ENCODE results near the gene IGF2BP2.
"Not testable (repeated sequence)": the region's sequence is repeated elsewhere in the genome, so short reads cannot be mapped to it uniquely, and the experiment has no call there.

IGF2BP2 gene

DNA sequence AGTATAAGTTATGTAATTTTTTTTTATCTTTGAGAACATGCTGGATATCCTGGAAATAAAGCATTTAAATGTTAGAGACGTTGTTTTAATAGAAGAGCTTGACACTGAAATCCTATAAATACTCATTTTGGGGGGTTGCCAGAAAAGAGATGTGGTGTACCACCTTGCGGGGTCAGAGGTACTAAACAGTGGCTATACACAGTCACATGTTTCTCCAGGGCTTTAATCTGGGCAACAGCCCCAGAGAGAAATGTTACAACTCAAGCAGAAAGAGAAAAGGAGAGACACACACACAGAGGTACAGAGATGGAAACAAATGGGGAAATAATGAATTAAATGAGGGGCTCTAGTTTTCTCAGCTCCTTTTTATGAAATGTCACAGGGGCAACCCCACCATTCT is 124.9 kb downstream of the IGF2BP2 start:
- DNase-seq (ENCODE audit: low read depth, low spot score): no peak
- H3K4me3 ChIP-seq (ENCODE audit: low read length): no peak overlapping the region

DNA sequence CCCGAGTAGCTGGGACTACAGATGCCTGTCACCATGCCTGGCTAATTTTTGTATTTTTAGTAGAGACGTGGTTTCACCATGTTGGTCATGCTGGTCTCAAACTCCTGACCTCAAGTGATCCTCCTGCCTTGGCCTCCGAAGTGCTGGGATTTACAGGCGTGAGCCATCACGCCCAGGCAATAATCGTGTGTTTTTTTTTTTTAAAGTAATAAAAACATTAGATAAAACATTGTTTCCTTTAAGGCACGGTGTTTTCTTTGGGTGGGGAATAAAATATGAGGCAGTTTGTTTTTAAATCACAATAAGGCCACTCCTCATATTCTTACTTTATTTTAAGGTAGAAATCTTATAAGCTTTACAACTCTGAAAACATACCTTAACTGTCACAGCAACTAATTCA is 127.6 kb downstream of the IGF2BP2 start:
- DNase-seq (ENCODE audit: low read depth, low spot score); H3K4me3 ChIP-seq (ENCODE audit: low read length): not testable (repeated sequence)

DNA sequence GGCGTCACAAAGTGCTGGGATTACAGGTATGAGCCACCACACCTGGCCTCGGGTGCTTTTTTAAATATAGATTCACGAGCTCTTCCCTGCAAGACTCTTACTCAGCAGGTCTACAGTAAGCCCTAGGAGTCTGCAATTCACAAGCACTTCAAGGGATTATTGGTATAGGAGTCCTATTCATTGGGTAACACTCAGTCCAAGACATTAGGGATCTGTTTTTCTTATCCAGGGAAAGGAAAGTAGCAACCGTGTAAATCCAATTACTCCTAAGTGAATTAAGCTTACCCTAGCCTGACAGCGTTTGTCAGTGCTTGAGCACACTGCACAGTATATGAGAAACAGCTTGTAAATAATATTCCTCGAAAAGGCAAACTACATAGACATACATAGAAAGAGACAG is 128.8 kb downstream of the IGF2BP2 start:
- no peak overlapping the region for H3K4me3 ChIP-seq (ENCODE audit: low read length)
- DNase-seq (ENCODE audit: low read depth, low spot score): no peak

DNA sequence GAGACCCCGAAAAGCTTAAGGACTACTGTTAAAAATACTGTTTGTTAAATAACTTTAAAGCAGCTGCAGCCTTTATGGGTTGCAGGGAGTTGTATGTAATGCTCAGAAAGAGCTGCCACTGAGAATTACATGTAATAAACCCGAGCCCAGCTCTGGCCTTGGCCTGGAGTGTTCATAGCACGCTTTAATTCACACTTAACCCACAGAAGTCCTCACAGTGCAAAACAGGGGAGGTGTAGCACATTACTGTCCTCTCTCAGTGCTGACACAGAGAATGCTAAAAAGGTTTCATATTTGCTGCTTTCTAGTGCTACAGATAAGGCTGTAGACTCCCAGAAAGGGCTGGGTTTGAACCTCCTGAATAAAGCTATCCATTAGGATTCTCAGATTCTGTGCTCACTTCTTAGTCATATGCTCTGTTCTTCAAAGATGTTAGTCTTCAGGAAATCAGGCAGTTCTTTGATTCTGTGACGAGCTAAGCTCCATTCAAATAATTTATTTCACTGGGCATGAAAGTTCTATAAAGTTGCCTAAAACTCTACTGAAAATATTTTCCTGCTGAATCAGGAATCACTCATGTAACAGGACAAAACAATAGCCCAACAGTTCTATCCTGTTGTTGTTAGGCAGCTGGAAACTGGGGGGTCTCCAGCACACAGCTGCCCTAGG is 130.7 kb downstream of the IGF2BP2 start:
- no peak overlapping the region for H3K4me3 ChIP-seq (ENCODE audit: low read length)
- no peak for DNase-seq (ENCODE audit: low read depth, low spot score)

DNA sequence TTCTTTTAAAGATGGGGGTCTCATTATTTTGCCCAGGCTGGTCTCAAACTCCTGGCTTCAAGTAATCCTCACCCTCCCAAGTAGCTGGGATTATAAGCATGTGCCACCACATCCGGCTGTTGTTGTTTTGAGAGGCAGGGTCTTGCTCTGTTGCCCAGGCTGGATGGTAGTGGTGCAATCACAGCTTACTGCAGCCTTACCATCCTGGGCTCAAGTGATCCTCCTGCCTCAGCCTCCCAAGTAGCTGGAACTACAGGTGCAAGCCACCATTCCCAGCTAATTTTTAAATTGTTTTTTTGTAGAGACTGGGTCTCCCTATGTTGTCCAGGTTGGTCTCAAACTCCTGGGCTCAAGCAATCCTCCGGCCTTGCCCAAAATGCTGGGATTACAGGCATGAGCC is 133.2 kb downstream of the IGF2BP2 start:
- H3K4me3 ChIP-seq (ENCODE audit: low read length): no peak overlapping the region
- no peak for DNase-seq (ENCODE audit: low read depth, low spot score)

DNA sequence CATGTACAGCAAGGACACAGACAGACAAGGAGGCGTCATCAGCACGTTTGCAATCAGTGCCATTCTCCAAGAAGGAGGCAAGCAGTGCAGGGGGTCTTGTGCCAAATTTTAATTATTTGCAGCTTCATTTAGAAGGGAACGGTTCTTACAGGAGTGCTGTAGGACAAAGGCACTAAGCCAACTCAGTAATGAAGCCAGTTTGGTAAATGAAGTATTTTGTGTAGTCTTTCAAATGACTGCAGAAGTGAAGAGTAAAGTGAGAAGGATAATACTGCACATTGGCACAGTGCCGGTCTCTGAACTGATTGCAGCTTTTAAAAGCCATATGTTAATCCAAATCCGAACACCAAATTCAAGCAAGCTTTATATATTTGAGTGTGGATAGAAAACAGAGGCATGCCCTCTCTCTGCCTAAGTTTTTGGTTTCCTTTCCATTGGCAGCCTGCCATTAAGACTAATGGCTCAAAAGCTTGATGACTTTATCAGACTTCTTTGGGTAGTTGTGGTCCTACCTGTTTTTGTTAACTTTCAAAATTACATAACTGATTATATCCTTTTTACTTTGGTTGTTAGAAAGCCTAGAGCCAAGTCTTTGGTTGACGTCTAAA is 137.5 kb downstream of the IGF2BP2 start:
- H3K4me3 ChIP-seq (ENCODE audit: low read length): no peak overlapping the region
- DNase-seq (ENCODE audit: low read depth, low spot score): no peak

DNA sequence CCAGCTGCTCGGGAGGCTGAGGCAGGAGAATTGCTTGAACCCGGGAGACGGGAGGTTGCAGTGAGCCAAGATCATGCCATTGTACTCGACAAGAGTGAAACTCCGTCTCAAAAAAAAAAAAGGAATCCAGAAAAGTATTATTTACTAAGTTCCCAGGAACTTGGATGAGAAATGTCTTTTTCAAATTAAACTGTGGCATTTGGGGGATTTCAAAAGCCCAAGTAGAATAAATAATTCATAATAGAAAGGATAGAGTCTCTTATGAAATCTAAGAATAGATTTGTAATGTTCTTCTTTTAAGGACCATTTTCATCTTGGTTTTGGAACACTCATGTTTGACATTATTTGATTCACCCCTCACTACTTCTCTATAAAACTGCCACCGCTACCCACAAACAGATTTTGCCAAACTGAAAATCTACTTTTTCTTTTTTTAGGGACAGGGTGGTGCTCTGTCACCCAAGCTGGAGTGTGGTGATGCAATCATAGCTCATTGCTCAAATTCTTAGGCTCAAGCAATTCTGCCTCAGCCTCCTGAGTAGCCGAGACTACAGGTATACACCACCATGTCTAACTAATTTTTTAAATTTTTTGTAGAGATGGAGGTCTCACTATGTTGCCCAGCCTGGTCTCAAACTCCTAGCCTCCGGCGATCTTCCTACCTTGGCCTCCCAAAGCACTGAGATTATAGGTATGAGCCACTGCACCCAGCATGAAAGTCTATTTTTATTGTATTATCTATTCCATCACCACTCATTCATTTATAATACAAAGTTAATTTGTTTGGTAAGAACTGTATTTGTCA is 139.4 kb downstream of the IGF2BP2 start:
- H3K4me3 ChIP-seq (ENCODE audit: low read length): no peak overlapping the region
- no peak for DNase-seq (ENCODE audit: low read depth, low spot score)

DNA sequence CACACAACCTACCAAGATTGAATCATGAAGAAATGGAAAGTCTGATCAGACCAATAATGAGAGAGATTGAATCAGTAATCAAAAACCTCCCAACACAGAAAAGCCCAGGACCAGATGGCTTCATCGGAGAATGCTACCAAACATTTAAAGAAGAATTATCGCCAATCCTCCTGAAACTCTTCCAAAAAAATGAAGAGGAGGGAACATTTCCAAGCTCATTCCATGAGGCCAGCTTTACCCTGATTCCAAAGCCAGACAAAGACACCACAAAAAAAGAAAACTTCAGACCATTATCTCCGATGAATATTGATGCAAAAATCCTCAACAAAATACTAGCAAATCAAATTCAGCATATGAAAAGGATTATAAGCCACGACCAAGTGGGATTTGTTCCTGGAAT is 144.6 kb downstream of the IGF2BP2 start:
- H3K4me3 ChIP-seq (ENCODE audit: low read length): no peak overlapping the region
- no peak for DNase-seq (ENCODE audit: low read depth, low spot score)

DNA sequence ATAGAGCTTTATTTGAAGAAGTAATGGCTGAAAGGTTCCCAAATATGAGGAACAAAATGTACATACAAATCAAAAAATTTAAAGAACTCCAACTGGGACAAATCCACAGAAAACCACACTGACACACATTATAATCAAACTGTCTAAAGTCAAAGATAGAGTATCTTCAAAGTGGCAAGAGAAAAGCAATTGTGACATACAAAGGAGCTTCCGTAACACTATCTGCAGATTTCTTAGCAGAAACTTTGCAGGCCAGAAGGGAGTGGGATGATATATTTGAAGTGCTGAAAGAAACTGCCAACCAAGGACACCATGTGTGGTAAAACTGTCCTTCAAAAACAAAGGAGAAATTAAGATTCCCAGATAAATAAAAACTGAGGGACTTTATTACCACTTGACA is 146.8 kb downstream of the IGF2BP2 start:
- no peak for DNase-seq (ENCODE audit: low read depth, low spot score)
- H3K4me3 ChIP-seq (ENCODE audit: low read length): no peak overlapping the region

DNA sequence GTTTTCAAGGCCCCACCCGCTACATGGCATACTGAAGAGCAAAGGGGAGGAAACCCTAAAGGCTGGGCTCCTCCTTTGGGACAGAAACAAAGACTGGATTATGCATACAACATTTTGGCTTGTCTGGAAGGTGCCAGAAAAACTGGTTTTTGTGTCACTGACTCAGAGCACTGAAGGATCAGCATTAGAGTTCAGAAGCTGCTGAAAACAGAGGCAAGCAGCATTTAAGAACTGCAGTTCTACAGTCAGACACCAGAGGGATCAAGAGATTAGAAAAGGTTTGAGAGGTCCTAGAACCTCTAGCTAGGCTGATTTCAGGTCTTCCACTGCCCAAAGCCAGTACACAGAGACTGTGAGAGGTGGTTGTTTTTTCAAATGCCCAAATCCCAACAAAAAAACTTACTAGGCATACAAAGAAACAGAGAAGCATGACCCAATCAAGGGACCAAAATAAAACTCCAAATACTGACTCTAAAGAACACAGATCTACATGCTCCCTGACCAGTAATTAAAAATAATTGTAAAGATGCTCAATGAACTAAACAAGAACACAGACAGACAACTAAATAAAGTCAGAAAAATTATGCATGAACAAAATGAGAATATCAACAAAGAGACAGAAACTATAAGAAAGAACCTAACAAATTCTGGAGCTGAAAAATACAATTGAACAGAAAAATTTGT is 147.6 kb downstream of the IGF2BP2 start:
- DNase-seq (ENCODE audit: low read depth, low spot score): peak; percentile 34
- H3K4me3 ChIP-seq (ENCODE audit: low read length): no peak overlapping the region

DNA sequence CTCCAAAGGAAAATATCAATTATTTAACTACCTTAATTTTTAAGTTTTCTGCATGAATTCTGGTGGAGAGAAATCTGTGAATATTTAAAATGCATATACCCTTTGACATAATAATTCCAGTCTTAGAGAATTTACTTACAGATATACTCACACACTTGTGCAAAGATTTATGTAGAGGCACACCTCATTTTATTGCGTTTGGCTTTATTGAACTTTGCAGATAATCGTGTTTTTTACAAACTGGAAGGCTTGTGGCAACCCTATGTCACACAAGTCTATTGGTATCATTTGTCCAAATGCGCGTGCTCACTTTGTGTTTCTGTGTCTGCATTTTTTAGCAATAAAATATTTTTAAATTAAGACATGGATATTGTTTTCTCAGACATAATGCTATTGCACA is 157.3 kb downstream of the IGF2BP2 start:
- no peak overlapping the region for H3K4me3 ChIP-seq (ENCODE audit: low read length)
- no peak for DNase-seq (ENCODE audit: low read depth, low spot score)

DNA sequence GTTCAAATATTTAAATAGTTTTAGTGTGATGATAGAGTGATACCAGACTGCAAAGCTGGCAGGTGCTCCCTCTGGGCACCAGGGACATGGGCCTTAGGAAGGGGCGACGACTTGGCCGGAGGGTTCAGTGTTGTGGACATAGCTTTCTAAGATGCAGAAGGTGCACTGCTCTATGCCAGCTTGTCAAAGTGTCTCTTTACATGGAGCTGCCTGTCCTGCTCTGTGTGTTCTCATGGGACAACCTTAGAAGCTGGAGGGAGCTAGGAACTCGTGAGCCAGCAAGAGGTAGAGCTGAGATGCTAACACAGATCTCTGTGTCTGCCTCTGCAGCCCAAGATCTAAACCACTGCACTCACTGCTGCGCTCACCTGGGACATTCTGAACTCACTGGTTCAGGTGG is 160.9 kb downstream of the IGF2BP2 start:
- no peak for DNase-seq (ENCODE audit: low read depth, low spot score)
- no peak overlapping the region for H3K4me3 ChIP-seq (ENCODE audit: low read length)

DNA sequence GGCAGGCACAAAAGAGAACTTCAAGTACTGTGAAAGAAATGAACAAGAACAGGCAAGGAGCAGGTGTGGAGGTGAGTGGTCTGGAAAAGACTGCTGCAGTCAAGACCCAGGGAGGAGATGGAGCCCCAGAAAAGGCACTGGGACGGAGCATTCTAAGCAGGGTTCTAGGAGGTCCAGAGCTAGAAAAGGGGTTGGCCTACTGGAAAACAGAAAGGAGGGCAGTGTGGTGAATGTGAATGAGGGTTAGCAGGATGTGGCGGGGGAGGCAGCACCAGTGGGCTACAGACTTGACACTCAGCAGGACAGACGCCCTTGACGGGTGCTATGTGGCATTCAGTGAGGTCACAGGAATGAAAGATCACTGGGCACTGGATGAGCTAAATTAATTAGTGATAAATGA is 163.1 kb downstream of the IGF2BP2 start:
- DNase-seq (ENCODE audit: low read depth, low spot score): no peak
- H3K4me3 ChIP-seq (ENCODE audit: low read length): no peak overlapping the region

DNA sequence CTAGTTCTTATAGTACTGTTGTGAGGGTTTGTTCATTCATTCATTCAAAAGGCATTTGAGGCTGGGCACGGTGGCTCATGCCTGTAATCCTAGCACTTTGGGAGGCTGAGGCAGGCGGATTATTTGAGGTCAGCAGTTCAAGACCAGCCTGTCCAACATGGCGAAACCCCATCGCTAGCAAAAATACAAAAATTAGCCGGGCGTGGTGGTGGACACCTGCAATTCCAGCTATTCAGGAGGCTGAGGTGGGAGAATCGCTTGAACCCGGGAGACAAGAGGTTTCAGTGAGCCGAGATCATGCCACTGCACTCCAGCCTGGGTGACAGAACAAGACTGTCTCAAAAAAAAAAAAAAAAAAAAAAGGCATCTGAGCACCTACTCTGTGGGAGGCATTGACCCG is 163.5 kb downstream of the IGF2BP2 start:
- not testable (repeated sequence) for H3K4me3 ChIP-seq (ENCODE audit: low read length); DNase-seq (ENCODE audit: low read depth, low spot score)

DNA sequence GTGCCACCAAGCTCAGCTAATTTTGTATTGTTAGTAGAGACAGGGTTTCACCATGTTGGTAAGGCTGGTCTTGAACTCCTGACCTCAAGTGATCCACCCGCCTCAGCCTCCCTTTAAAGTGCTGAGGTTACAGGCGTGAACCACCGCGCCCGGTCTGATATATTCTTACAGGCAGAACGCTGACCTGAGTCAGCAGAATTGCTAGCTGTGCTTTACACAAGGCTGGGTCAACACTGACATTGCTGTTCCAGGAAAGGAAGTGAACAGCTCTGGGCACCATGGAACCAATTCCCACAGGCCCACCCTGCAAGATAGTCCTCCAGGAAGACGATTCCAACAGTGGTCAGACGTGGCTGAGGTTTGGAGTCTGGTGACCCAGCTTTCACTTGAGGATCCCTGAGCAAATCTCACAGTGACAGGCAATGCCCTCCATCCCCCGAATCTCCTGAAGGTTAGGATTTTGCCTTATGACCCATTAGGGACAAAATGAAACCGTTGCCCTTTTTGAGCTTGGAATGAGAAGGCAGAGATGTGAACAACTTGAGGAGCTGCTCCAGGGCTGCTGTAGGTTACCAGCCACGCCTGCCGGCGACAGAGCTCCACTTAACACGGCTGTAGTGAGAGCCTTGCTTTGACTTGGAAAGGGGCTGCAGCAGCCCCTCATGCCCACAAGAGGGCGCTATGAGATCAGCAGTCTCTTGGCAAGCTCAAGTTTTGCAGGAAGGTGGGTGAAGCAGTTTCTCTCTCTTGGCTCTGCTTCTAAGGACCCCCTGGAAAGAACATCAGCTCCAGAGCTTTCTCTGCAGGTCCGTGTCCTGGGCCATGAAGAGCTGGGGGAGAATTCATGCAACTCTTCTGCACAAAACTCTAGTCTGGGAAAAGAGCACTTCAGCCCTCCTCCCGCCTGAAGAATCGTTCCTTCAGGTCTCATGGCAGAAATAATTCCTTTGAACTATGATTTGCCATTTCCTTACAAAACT is 164.6 kb downstream of the IGF2BP2 start:
- no peak overlapping the region for H3K4me3 ChIP-seq (ENCODE audit: low read length)

DNA sequence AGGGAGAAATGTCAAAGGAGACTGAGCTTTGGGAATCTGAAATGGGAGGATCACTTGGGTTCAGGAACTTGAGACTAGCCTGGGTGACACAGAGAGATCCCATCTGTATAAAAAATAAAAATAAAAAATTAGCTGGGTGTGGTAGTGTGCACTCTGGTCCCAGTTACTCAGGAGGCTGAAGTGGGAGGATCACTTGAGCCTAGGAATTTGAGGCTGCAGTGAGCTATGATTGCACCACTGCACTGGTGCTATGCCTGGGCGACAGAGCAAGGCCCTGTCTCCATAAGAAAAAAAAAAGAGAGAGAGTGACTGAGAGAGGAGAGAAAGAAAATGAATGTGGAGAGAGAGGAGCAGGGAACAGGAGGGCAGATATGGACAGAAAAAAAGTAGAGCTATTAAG is 165.9 kb downstream of the IGF2BP2 start:
- no peak for DNase-seq (ENCODE audit: low read depth, low spot score)
- no peak overlapping the region for H3K4me3 ChIP-seq (ENCODE audit: low read length)

More for the DNA sequence above, 164.6 kb downstream of the IGF2BP2 start:
- DNase-seq (ENCODE audit: low read depth, low spot score): peak; percentile 71

DNA sequence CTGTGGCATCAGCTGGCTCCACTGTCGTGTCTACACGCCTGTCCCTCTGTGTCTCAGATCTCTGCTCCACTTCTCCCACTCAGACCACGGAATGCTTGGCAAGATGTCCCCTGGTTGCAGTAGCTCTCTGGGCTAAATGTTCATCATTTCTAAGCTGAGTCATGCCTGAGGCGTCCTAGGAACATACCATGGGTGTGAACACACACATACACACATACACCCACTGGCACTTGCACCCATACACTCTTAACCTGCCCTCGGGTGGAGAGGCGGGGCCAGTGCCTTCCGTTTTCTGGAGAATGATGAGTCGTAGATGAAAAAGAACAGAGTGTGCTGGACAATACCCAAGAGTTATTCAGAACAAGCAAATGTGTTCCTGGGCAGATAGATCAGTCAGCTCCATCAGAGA is 166.3 kb downstream of the IGF2BP2 start:
- no peak for DNase-seq (ENCODE audit: low read depth, low spot score)
- H3K4me3 ChIP-seq (ENCODE audit: low read length): no peak overlapping the region

DNA sequence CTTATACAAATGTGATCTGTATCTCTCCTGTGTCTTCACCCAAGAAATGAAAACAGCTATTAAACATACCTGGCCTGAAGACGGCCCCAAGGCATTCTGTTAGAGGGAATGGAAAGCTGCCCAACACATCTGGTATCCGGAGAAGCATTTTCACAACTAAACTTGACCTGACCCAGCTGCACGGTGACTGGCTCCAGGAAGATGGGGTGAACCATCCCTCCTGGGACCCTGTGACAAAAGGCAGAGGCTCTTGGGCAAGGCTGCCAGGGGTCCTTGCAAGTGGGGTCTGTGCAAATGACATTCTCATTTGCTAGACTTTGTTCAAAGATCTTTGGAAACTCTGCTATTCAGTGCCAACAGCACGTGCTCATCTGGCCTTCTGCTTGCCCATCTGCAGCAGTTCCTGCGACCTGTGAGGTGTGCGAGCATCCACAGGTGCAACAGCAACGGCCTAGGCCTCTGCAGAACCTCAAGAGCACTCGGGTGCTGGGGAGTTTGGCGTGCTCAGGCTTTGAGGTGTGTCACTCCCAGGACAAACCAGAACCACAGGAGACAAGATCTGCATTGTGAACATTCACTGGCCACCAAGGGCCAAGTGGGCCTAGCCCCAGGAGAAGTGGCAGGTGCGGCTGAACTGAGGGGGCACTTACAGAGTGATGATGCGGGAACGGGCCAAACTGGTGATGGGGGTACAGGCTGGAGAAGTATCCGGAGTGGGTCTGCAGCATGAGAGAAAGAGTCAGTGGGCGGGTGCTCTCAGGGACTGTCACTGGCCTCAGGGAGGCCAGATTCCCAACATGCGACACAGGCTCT is 166.9 kb downstream of the IGF2BP2 start:
- DNase-seq (ENCODE audit: low read depth, low spot score): no peak

More for the DNA sequence above, 166.9 kb downstream of the IGF2BP2 start:
- H3K4me3 ChIP-seq (ENCODE audit: low read length): no peak overlapping the region

Data from Jurkat, Clone E6-1 (cell line).